Right lung (tissue), 5 donors: ENCODE measurements around the gene SH2D3A. TPM values are rescaled to one million over a fixed set of nuclear protein-coding genes. Genes with fewer than 3 reads are reported as not detected.
"Not testable (repeated sequence)": the region's sequence is repeated elsewhere in the genome, so short reads cannot be mapped to it uniquely, and the experiment has no call there.

Experiments
- DNase-seq, 2 donors: peaks; one replicate each; pipeline ENCODE4 v3.0.0-alpha.2; 2013
- polyA plus RNA-seq, 5 donors: library from polyadenylated mRNA; unstranded; fragments of 120-200 nt; gene quantifications; one replicate each; pipeline versions ENCODE4 v1.2.1 to v1.2.3, GENCODE V29; 2013; ENCODE audit warnings: inconsistent platforms in 1 of 5, low replicate concordance in 1 of 5; ENCODE audit not compliant: insufficient read length in 5 of 5, insufficient read depth in 1 of 5

SH2D3A gene
- polyA plus RNA-seq, 5 donors, result 5.9 to 9.2 (median 7.9) TPM

DNA sequence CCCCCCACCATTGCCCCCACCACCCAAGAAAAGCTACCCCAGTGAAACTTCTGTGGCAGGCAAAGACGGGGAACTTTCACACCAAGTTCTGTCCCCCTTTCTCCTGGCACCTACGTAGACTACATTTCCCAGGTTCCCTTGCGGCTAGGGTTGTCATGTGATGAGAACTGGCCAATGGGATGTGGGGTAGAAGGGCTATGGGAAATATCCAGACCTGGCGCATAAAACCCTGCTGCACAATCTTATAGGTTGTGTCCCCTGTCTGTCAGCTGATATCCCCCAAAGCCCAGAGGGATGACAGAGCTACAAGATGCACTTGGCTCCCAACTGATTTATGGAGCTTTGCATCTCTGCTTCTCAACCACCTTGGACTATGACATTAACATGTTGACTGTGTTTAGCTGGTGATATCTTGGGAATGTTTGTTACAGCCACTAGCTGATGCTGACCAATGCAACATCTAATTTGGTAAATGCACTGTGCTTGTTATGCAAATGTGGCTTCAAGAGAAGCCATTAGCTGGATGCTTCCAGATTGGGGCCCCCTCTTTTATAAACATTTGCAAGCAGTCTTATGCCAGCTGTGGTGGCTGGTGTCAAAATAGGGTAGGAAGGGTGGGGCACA lies 6.1 kb downstream of the SH2D3A start:
- no peak for DNase-seq

DNA sequence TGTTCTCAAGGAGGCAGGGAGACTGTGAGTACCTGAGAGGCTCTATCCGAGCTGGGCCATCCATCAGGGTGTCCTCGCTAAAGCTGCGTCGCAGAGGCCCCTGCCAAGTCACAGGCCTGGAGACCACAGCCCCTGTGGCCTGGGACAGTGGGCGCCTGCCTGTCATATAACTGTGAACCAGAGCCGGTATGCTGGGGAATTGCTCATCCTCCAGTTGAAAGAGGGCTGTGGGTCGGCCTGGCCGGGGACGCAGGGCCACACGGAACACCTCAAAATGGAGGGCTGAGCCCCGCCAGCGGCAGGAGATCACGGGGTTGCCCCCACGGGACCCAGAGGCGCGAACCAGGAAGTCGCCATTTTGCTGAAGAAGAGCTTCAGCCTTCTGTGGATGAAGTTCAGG lies 6.6 kb downstream of the SH2D3A start:
- no peak for DNase-seq

DNA sequence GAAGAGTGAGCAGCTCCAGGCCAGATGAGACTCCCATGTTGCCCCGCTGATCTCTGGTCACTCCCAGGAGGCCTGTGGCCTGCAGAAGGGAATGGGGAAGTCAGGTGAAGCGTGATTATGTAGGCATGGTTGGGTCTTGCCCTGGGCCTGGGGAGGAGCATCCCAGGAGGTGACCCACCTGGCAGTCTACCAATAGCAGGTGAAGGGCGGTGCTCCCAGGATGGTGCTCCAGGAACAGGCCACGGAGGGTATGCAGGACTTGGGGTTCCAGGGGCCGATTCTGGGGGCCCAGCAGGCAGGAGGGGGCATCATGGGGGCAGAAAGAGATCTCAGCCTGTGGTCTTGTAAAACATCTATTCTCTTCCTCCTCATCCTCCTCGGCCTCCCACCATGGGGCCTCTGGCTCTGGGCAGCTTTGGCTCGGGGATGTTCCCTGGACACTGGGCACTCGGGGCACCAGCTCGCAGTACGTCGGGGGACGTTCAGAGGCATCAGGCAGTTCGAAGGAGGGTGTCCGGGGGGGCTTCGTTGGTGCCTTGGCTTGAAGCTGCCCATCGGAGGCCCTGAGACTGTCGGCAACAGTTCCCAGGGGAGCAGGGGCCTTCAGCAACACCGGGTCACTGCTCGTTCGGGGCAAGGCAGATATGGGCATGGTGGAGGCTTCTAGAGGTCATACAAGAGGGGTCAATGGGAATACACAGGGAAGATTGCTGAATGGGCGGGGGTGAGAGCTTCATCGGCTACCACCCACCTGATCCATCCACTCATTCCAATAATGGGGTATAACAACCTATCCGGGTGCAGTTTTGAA lies 12.4 kb downstream of the SH2D3A start:
- no peak for DNase-seq

- no peak for DNase-seq
Measured at GRCh38 chr19:6754136-6754535, 13.1 kb downstream of the SH2D3A start.

- peak; percentile 44 to 52 for DNase-seq
Measured at GRCh38 chr19:6753178-6754031, 13.8 kb downstream of the SH2D3A start.

DNA sequence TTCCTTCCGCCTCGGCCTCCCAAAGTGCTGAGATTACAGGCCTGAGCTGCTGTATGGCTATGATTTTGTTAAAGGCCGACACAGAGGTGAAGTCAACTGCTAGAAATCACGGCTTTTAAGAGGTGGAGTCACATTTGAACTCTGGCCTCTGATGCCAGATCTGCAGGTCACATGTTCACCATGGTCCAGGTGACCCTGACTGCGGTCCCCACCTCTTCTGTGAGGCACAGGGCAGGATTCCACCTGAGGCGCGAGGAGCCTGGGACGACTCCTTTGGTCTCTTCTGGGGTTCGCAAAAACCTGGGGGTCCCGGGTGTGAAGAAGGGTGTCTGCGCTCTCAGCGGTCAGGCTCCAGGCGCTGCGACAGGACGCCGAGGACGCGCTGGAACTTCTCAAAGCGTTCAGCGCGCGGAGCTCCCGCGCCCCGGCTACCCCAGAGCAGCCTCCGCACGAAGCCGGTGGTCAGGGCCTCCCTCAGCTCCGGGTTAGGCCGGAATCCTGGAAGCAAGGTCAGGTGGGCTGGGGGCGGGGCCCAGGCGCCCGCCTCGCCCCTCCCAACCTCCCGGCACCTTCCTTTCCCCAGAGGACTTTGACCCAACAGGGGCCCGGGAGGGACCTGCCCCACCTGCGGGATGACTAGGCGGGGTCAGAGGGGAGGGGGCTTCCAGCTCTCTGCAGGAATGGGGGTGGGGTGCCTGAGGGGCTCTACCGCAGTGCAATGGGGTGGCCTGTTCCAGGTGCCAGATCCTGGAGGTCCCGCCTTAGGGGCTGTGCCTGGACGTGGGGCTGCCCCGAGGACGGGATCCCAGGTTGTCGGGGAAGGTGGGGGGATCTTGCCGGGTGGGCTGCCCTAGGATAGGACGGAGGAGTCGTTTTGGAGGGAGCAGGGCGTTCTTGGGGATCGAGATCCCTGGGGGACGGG lies 14.7 kb downstream of the SH2D3A start:
- DNase-seq, result no peak

DNA sequence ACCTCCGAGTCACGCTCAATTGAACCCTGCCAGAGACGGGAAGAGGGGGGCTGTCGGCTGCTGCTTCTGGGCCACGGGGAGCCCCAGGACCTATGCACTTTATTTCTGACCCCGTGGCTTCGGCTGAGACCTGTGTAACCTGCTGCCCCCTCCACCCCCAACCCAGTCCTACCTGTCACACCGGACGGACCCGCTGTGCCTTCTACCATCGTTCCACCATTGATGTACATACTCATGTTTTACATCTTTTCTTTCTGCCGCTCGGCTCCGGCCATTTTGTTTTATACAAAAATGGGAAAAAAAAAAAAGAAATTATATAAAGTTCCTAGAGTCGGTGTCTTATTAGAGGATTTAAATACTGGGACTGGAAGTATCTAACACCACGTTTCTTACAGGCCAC lies 16.0 kb downstream of the SH2D3A start:
- no peak for DNase-seq

DNA sequence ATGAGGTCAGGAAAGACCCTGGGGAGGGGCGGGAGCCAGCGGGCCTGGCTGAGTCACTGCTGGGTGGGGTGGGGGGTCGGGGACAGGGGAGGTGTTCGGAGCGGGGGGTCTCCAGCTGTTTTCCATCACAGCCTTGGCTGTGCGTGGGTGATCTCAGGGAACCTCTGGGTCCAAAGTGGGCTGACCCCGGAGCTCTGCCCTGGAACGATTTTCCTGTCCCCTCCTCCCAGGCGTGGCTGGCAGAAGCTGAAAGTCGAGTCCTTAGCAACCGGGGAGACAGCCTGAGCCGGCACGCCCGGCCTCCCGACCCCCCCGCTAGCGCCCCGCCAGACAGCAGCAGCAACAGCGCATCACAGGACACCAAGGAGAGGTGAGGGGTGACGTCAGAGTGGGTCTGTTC lies 17.2 kb downstream of the SH2D3A start:
- peak; percentile 51 to 60 for DNase-seq

GRCh38 chr19:6748543-6748942 lies 18.7 kb downstream of the SH2D3A start:
- not testable (repeated sequence) for DNase-seq

DNA sequence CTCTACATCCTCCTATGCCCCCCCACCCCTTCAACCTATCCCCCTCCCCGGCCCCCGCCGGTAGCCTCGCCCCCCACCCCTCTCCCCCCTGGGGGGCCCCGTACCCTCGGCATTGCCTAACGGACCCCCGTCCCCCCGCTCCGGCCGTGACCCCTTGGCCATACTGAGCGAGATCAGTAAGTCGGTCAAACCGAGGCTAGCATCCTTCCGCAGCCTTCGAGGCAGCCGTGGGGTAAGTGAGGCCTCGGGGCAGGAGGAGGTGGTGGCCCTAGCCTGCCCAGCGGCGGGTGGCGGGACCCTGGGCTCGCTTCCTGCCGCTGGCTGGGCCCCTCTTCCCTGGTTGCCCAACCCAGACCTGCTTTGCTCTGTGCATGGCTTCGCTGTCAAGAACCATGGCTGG lies 21.3 kb downstream of the SH2D3A start:
- no peak for DNase-seq

DNA sequence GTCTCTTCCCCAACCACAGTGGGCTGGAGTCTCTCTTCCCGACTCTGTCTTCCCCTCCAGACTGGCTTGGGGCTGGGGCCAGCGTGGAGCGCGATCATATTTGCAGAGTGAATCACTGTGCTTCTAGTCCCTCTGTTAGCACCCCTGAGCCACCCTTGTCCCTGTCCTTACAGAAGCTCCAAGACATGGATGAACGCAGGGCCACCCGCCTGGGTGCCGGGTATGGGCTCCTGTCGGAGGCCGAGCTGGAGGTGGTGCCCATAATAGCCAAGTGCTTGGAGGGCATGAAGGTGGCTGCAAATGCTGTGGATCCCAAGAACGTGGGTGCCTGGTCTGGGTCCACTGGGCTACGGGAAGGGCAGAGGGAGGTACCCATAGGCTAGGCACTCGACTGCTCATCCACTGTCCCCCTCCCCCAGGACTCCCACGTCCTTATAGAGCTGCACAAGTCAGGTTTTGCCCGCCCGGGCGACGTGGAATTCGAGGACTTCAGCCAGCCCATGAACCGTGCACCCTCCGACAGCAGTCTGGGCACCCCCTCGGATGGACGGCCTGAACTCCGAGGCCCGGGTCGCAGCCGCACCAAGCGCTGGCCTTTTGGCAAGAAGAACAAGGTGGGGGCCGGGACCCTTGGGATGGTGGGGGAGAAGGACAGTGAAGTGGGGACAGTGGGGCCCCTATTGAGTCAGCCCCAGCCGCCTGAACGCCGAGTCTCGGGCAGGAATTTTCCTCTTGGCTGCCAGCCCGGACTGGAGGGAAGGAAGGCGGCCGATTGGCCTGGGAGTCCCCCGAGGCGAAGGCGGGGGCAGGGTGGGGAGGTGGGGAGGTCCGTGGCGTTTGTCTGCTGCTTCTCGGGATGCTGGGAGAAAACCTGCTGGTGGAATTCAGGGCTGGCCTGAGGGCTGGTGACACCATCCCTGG lies 22.6 kb downstream of the SH2D3A start:
- peak; percentile 89 to 92 for DNase-seq

DNA sequence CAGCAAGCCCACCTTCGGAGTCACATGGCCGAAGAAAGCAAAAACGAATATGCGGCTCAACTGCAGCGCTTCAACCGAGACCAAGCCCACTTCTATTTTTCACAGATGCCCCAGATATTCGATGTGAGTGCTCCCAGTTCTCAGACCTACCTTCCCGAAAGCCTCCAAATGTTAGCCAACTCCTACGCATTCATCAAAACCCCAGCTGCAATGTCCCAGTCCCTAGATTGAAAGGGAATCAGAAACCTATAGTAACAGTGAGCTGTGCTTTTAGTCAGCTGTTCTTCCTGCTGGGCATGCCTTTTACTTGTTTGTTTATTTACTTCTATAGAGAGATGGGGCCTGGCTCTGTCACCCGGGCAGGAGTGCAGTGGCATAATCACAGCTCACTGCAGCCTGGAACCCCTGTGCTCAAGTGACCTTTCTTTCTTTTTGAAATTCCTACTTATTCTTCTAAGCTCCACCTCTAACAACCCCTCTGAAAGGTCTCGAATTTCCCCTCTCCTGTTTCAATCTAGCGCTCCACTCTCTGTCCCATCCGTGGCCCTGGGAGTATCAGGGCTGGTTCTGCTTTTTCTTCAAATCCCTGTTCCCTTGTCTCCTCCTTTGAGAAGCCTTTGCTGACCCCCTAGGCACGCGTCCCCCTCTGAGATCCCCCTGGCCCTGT lies 23.4 kb downstream of the SH2D3A start:
- no peak for DNase-seq

- peak in 1 of 2 donors; percentile 41 for DNase-seq
Measured at GRCh38 chr19:6743066-6743465, 24.2 kb downstream of the SH2D3A start.

- peak; percentile 67 to 69 for DNase-seq
Measured at GRCh38 chr19:6740589-6741343, 26.5 kb downstream of the SH2D3A start.

DNA sequence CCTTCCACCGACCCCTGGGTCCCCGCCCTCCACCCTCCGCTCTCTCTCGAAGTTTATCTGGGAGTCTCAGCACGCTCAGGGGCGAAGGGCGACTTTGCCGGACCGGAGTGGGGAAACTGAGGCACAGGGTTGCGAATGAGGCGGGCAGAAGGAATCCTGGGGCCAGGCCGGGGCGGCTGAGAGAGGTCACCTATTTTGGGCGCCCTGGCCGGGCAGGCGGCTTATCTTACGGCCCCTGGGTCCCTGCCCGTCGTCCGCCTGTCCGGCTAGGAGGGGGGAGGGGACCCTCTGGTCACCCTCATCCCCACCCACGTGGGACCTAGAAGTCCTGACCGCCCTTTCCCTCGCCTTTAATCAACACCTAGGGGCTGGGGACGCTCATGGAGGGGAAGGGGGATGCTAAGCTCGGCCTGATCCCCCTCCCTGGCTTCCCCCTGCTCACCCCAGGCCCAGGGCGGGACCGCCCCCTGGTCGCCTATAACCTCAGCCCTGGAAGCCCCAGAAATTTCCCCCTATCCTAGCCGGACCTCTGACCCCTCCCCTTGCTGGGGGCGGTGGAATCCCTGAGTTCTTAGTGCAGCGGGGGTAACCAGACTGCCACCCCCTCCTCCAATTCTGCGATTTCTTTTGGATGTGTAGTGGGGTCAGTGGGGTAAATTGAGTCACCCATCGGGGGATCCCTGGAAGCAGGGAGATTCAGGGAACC lies 27.2 kb downstream of the SH2D3A start:
- DNase-seq, result peak; percentile 21 to 35

DNA sequence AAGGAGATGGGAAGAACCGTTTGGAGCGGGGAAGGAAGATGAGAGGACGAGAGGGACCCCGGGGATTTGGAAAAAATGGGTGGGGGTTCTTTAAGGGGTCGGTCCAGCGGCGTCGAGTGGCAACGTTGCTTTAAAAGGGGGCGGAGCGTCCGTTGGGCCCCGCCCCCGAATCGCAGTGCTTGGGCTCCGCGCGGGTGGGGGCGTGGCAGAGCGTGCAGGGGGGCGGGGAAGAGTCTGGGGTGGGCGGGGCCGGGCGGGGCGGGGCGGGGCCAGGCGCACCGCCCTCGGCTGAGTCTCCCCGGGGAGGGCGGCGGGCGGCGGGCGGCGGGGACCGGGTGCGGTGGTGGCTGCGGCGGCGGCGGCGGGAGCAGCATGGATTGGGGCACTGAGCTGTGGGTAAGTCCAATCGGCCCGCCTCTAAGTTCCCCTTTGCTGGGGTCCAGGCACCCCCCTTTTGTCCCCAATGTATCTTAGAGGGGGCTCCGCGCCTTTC lies 27.8 kb downstream of the SH2D3A start, which contains the start of gene TRIP10:
Gene TRIP10 (plus strand): TSS at position 291 of the 493 bp plus-strand sequence. CDS start 82 bp downstream, at position 373.
- peak; percentile 86 to 87 for DNase-seq

GRCh38 chr19:6738787-6739389 lies 28.3 kb downstream of the SH2D3A start:
- peak in 1 of 2 donors; percentile 55 for DNase-seq
